ENCODE data around the gene CHIT1.

The CHIT1 gene

GRCh38 chr1:203223012-203223775 lies 6.3 kb downstream of the CHIT1 start:
- no peak overlapping the region for H3K4me3 ChIP-seq (ENCODE audit: low read depth, low read length)
- no peak for DNase-seq (ENCODE audit: low read depth, low spot score)
- ChIA-PET CTCF (interaction anchor here (0.7 to 25.8 kb wide), 7 partner anchors 7 to 223 kb away, joined by 3 to 594 read pairs (median 6); partner anchors contain the start of gene ADORA1), POLR2A (no interaction called here)
- no peak for TF ChIP-seq CTCF (IDR thresholded peaks at IDR 0.05; ENCODE audit: insufficient read depth, low read length, missing control alignments)

- no peak for TF ChIP-seq CTCF (IDR thresholded peaks at IDR 0.05; ENCODE audit: insufficient read depth, low read length, missing control alignments)
- ChIA-PET POLR2A (no interaction called here), CTCF (interaction anchor here (1.0 to 25.8 kb wide), 6 partner anchors 17 to 197 kb away, joined by 3 to 594 read pairs (median 14); partner anchors contain the start of gene ADORA1)
- DNase-seq (ENCODE audit: low read depth, low spot score): no peak
- no peak overlapping the region for H3K4me3 ChIP-seq (ENCODE audit: low read depth, low read length)
Measured at GRCh38 chr1:203219934-203220333, 9.5 kb downstream of the CHIT1 start.

GRCh38 chr1:203219171-203219570 lies 10.3 kb downstream of the CHIT1 start:
- no peak overlapping the region for H3K4me3 ChIP-seq (ENCODE audit: low read depth, low read length)
- TF ChIP-seq CTCF (IDR thresholded peaks at IDR 0.05; ENCODE audit: insufficient read depth, low read length, missing control alignments): no peak
- CTCF ChIA-PET: interaction anchor here (1.1 to 25.8 kb wide), 9 partner anchors 10 to 191 kb away, joined by 3 to 594 read pairs (median 26); partner anchors contain the start of gene ADORA1
- POLR2A ChIA-PET: no interaction called here
- DNase-seq (ENCODE audit: low read depth, low spot score): no peak

- ChIA-PET POLR2A (no interaction called here), CTCF (interaction anchor here (0.8 to 25.8 kb wide), 19 partner anchors 8 to 195 kb away, joined by 3 to 594 read pairs (median 23); partner anchors contain the start of genes ADORA1, MYBPH and MYOG)
- DNase-seq (ENCODE audit: low read depth, low spot score): no peak
- TF ChIP-seq CTCF (IDR thresholded peaks at IDR 0.05; ENCODE audit: insufficient read depth, low read length, missing control alignments): no peak
- H3K4me3 ChIP-seq (ENCODE audit: low read depth, low read length): no peak overlapping the region
Measured at GRCh38 chr1:203217668-203218067, 11.8 kb downstream of the CHIT1 start.

- no peak for TF ChIP-seq CTCF (IDR thresholded peaks at IDR 0.05; ENCODE audit: insufficient read depth, low read length, missing control alignments)
- H3K4me3 ChIP-seq (ENCODE audit: low read depth, low read length): no peak overlapping the region
- ChIA-PET CTCF (interaction anchor here (0.8 to 25.8 kb wide), 25 partner anchors 9 to 195 kb away, joined by 3 to 594 read pairs (median 16); partner anchors contain the start of genes ADORA1, MYBPH and MYOG), POLR2A (no interaction called here)
- no peak for DNase-seq (ENCODE audit: low read depth, low spot score)
Measured at GRCh38 chr1:203217139-203217655, 12.3 kb downstream of the CHIT1 start.
